Chondrocyte (in vitro differentiated cells): ENCODE data around the gene TIFAB. TPM values are rescaled to one million over a fixed set of nuclear protein-coding genes. Genes with fewer than 3 reads are reported as not detected.

Experiments used
- DNase-seq: peaks from one replicate; pipeline ENCODE4 v3.0.0; 2021; ENCODE audit warnings: mixed read lengths, low spot score
- H3K27ac Mint-ChIP-seq: one replicate; pipeline ENCODE4 v1.8.0; 2021; ENCODE audit warnings: mild to moderate bottlenecking, moderate library complexity, mixed read lengths; ENCODE audit not compliant: unreplicated experiment
- H3K27me3 Mint-ChIP-seq: 2 replicates; pipeline ENCODE4 v1.8.0; 2021; ENCODE audit warnings: low read depth, mixed read lengths
- H3K36me3 Mint-ChIP-seq: 2 replicates; pipeline ENCODE4 v1.8.0; 2021; ENCODE audit warnings: low read depth, mixed read lengths
- H3K4me1 Mint-ChIP-seq: 2 replicates; pipeline ENCODE4 v1.8.0; 2021; ENCODE audit warnings: low read depth, mild to moderate bottlenecking, mixed read lengths
- H3K4me3 Mint-ChIP-seq: one replicate; pipeline ENCODE4 v1.8.0; 2021; ENCODE audit warnings: mild to moderate bottlenecking, moderate library complexity, mixed read lengths; ENCODE audit not compliant: unreplicated experiment
- H3K9me3 Mint-ChIP-seq: 2 replicates; pipeline ENCODE4 v1.8.0; 2021; ENCODE audit warnings: low read depth, mixed read lengths
- CTCF ChIP-seq: fragments of 200-600 bp; sonication (generic); IDR thresholded peaks from 2 replicates; pipeline ENCODE4 v1.5.0; 2021; ENCODE audit warnings: antibody characterized with exemption, mild to moderate bottlenecking, moderate library complexity
- total RNA-seq: library from RNA; stranded (reverse); gene quantifications from 3 replicates; pipeline ENCODE4 v1.2.1, GENCODE V29; 2021

TIFAB gene
- total RNA-seq, 1 donor from 2014 or later: not detected

GRCh38 chr5:135417083-135417482, 35.1 kb downstream of the TIFAB start:
- DNase-seq: no peak
- no peaks in the 10 kb centered on the region for H3K4me1 Mint-ChIP-seq
- peaks cover 15% of the 10 kb centered on the region for H3K9me3 Mint-ChIP-seq
- H3K4me3 Mint-ChIP-seq: no peak overlapping the region
- peaks cover 67% of the 10 kb centered on the region for H3K27me3 Mint-ChIP-seq
- no peak overlapping the region for H3K27ac Mint-ChIP-seq
- TF ChIP-seq CTCF: no peak
- peaks cover 8% of the 10 kb centered on the region for H3K36me3 Mint-ChIP-seq

DNA sequence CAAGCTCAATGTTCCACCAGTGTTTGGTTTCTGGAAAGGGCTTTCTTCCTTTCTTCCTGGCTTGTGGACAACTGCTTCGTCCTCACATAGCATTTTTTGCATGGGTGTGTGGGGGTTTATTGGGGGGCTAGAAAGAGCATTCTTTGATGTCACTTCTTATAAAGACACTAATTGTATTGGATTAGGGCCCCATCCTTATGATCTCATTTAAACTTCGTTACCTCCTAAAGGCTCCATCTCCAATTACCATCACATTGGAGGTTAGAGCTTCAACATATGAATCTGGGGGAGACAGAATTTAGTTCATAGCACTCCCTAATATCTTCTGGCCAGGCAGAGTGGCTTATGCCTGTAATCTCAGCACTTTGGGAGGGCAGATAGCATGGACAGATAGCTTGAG, 47.1 kb downstream of the TIFAB start:
- no peak for DNase-seq
- Mint-ChIP-seq H3K36me3 (no peaks in the 10 kb centered on the region), H3K9me3 (peaks cover 3% of the 10 kb centered on the region), H3K4me1 (peaks cover 5% of the 10 kb centered on the region), H3K27ac (no peak overlapping the region), H3K4me3 (no peak overlapping the region), H3K27me3 (peaks cover 12% of the 10 kb centered on the region)
- TF ChIP-seq CTCF: no peak

DNA sequence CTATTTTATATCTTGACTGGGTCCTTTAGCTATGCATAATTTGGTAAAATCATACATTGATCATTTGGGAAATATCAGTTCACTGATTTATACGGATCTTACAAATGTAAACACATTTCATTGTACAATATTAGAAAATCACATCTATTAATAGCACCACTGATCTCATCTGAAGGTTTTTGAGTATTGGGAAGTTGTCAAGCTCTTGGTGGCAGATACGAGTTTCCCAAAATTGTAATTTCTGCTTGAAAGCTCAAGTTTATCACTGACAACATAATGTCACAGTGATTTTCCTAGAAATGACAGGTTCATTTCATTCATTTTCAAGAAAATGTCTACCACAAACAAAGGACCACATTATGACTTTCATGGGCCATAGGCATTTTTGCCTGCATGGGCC, 50.1 kb downstream of the TIFAB start:
- H3K27ac Mint-ChIP-seq: no peak overlapping the region
- no peak for TF ChIP-seq CTCF
- H3K4me3 Mint-ChIP-seq: no peak overlapping the region
- H3K27me3 Mint-ChIP-seq: peaks cover 4% of the 10 kb centered on the region
- H3K9me3 Mint-ChIP-seq: peaks cover 3% of the 10 kb centered on the region
- DNase-seq: no peak
- H3K4me1 Mint-ChIP-seq: peaks cover 27% of the 10 kb centered on the region
- H3K36me3 Mint-ChIP-seq: no peaks in the 10 kb centered on the region

GRCh38 chr5:135400866-135401265, 51.3 kb downstream of the TIFAB start:
- DNase-seq: no peak
- Mint-ChIP-seq H3K4me3 (peak overlapping the region; percentile 82), H3K27ac (no peak overlapping the region)

GRCh38 chr5:135399794-135400542, 52.2 kb downstream of the TIFAB start:
- no peak for TF ChIP-seq CTCF
- Mint-ChIP-seq H3K27ac (peak overlapping the region; percentile 89), H3K27me3 (peaks cover under 1% of the 10 kb centered on the region), H3K4me1 (peaks cover 45% of the 10 kb centered on the region), H3K36me3 (no peaks in the 10 kb centered on the region), H3K4me3 (peak overlapping the region; percentile 82), H3K9me3 (peaks cover 1% of the 10 kb centered on the region)
- no peak for DNase-seq

More at GRCh38 chr5:135400866-135401265, 51.3 kb downstream of the TIFAB start:
- Mint-ChIP-seq H3K9me3 (peaks cover 3% of the 10 kb centered on the region), H3K27me3 (peaks cover 3% of the 10 kb centered on the region), H3K4me1 (peaks cover 38% of the 10 kb centered on the region), H3K36me3 (no peaks in the 10 kb centered on the region)
- TF ChIP-seq CTCF: no peak
